DMS114 treated with DMSO at 0.1 percent for 48 hours (cell line): ENCODE data around the gene CSF2RB.

Experiments
- DNase-seq: peaks from one replicate; lab custom pipeline; 2025; ENCODE audit not compliant: unreplicated experiment; lab: John Stamatoyannopoulos, UW

The CSF2RB gene

DNA sequence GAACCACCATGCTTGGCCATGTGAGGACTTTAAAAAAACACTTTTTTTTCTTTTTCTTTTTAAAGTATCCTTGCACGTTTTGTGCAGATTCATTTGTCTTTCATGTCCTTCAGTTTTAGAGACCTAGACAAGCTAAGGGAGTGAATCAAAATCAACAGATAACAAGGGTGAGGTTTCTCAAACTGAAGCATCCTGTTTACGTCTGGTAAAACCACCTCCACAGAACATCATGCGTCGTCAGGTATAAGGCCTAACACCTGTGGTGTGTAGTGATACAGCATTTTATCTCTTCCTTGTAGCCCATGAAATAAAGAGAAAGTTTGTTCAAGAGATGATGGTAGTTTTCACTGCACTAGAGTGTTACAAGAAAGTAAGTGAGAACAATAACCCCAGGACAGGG, 26.3 kb upstream of the CSF2RB start:
- DNase-seq: no peak

DNA sequence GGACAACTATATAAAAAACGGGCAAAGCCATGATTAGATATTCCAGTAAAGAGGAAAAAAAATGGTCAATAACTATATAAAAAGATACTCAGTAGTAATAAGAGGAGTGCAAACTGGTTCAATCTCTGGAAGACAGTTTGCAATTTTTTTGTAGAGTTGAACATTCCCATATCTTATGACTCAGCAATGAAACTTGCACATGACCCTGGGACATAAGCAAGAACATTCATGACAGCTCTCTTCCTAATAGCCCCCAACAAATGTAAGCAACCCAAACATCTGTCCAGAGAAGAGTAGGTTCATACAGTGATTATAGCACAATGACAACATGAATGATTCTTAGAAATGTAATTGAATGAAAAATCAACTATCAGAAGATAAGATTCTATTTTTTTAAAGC, 21.8 kb upstream of the CSF2RB start:
- DNase-seq: no peak

DNA sequence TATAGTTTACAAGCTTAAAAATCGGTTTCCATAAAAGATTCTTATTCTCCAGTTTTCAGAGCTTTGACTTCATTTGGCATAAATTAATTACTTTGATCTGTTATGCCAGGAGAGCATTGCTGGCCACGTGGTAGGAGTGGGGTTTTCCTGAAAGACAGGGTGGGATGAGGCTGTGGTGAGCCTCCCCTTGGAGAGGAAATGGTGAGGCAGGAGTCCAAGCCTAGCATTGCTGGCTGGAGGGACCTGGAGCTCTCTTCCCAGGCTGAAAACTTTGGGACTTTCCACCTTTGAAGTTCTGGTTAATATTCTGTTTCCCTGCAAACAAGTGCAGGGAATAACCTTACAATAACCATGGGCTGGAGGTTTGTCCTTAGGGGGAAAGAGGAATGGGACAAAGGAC, 21.1 kb upstream of the CSF2RB start:
- DNase-seq: no peak

DNA sequence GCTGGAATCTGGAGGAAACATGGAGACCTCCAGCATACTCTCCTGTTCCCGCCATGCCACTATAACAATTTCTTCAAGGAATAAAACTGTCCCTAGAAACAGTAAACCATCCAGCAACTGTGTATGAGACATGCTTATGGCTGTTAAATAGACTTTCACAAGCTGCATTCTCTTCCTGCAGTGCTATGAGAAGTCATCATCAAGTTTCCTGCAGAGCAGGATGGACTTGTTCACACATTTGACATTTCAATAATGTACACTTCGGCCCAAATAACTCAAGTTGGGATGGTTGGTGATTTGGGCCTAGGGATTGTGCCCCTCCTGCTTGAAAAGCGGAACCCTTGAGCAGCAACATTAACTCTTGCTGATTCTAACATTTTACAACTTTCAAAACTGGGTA, 20.2 kb upstream of the CSF2RB start:
- no peak for DNase-seq

DNA sequence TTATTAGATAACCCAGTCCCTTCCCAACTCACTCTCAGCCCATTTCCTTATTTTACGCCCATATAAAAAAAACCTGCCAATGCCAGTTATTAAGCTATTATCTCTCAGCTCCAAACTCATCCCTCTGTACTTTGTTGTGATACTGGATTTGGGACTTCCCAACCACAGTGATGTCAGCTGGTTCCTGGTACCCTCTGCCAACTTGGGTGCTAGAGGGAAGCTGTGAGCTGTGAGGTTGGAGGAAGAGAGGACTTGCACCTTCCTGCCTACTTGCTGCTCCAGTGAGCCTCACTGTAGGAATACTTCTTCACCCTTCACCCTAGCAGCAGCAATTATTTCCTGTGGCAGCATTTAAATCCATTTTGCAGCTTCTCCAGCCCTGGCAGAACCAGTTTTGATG, 19.2 kb upstream of the CSF2RB start:
- no peak for DNase-seq

DNA sequence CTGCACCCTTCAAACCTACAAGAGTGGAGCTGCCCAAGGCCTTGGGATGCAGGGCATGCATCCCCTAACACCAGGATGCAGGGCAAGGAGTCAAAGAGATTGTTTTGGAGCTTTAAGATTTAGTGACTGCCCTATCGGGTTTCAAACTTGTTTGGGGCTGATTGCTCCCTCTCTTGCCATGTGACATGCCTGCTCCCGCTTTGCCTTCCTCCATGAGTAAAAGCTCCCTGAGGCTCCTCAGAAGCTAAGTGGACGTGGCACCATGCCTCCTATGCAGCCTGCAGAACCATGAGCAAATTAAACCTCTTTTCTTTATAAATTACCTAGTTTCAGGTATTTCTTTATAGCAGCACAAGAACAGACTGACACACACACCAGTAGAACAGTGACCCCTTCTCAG, 15.8 kb upstream of the CSF2RB start:
- DNase-seq: no peak

DNA sequence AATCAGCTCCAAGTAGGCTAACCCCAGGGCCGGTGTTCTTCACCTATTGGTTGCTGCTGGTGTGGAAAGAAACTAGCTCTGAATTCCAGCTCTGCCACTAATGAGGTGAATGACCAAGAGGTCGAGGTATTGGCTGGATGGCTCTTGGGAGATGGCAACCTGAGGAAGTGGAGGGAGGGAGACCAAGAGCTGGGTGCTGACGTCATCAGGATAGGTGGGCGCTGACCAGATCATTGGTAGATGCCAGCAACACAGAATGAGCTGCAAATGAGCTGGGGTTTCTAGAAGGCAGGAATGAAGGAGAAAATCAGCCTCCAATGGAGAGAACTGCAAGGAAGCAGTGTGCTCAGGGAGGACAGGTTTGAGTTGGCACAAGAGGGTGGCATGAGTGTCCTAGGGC, 14.7 kb upstream of the CSF2RB start:
- no peak for DNase-seq

DNA sequence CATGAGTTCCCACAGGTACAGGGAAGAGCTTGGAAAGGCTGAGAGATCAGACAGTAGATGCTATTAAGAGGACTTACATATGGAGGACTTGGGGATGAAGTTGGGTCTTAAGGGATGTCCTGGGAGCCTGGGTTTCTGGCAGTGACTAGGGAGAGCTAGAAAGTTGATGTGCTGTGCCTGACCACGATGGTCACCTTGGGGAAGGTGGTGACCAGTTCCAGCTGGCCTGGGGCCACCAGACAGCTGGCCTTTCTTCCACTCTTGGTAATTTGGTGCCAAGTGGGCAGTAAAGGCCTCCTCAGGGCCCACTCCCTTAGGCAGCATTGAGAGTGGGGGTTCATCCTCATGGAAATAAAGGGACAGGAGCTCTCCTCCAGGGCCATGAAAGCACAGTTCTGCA, 13.9 kb upstream of the CSF2RB start:
- DNase-seq: no peak

DNA sequence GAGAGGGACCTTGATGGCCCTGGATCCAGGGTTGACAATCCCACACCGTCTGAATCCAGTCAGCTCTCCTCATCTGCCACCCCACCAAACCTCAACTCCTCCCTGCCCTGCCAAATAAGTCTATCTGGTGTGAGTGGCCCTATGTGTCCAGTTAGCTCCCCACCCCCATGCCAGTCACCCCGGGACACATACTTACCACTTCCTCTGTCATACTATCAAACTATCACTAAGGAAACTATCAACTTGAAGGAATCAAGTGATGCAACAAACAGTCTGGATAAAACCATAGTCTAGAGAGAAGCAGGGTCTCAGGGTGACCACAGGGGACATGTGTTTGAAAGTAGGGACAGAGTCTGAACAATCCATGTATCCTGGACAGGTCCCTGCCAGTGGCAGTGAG, 13.2 kb upstream of the CSF2RB start:
- DNase-seq: no peak

DNA sequence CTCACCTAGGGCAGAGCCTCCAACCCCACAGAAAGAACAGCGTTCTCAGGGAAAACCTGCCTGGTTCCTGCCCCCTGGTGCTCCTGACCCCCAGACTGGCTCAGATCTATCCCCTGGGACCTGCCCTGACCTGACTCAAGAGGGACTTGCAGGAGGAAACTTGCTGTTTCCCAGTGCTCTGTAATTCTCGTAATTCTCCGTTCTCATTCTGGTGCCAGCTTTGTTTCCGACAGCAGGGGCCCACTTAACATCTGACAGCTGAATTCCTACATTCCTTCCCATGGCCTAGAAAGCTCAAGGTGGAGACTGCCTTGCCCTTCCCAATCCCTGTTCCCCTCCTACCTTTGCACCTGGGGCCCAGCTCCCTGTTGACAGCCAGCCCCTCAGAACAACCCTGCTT, 12.5 kb upstream of the CSF2RB start:
- no peak for DNase-seq

DNA sequence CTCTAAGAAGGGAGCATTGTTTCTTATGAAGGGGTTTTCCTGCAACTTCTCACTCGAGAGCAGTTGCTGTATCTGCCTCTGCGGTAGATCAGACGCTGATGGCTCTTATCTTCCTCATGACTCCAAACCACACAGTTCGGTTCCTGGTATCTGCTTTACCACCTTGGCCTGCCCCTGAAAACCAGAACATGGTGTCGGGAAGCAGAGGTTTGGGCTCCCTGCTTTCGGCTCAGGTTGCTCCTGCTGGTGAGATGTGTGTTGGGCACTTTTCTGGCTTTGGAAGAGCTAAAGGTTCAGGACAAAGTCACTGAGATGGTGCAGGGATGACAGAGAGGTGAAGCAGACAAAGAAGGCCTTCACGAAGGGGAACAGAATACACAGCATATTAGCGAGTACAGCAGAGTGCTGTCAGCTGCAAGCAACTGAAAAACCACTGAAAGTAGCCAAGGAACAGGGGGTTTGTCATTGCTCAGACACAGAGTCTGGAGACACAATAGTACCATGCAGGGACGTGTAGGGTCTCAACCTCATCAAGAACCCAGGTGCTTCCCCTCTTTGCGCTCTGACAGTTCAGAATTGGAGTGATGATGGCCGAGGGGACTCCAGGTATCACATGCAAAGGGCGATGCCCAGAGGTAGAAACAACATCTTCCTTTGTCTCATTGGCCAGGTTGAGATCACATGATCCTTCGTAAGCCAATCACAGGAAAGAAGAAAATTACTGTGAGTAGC, 11.9 kb upstream of the CSF2RB start:
- no peak for DNase-seq

DNA sequence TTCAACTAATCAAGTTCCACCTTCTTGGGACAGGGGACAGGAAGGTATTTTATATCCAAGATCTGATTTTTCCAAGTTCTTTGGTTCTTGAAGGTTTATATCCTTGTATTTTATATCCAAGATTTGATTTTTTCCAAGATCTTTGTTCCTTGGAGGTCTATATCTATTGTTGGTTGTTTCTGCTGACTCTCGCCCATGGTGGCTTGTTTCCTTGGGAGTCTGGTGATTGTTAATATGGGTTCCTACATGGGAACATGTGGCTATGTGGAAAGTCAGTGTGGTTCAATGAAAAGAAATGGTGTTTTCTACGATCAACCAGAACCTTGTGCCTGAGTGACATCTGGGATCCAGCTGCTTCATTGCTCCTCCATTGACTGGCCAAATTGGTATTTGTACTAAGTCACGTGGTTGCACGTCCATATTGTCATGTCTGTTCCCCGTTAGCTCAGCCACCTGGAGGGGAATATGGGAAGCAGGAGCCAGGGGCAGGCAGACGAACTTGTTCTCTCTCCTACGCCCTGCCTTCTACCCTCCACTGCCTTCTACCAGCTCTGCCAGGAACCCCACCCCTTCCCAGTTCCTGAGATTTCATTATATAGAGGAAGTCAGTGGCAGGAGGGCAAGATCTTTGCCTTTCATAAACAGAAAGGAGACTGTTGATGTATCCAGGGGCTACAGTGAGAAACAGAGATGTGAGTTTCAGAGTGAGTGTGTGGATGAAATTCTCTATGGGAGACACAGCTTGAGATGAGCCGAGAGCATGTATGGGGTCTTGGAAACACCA, 11.1 kb upstream of the CSF2RB start:
- DNase-seq: no peak

DNA sequence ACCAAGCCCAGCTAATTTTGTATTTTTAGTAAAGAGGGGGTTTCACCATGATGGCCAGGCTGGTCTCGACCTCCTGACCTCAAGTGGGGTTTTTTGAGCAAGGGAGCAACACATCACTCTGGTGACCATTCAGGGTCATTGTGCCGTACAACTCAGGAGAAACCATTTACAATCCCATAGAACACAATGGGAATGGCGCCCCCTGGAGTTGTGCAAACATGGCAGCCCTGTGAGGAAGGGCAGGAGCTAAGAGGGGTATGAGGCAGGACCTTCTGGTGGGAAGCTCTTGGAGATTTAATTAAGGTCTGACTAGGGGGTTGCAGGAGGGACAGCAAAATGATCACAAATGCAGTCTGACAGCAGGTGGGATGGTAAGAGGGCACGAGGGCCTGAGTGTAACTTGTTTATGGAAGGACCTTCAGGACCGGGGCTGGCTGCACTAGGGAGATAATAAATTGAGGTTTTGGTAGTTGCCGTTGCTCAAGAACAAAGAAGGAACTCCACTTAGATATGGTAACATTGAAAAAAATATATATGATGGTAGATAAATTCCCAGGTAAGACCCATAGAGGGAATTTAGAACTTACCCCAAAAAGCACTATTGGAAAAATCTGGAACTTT, 9.1 kb upstream of the CSF2RB start:
- no peak for DNase-seq

DNA sequence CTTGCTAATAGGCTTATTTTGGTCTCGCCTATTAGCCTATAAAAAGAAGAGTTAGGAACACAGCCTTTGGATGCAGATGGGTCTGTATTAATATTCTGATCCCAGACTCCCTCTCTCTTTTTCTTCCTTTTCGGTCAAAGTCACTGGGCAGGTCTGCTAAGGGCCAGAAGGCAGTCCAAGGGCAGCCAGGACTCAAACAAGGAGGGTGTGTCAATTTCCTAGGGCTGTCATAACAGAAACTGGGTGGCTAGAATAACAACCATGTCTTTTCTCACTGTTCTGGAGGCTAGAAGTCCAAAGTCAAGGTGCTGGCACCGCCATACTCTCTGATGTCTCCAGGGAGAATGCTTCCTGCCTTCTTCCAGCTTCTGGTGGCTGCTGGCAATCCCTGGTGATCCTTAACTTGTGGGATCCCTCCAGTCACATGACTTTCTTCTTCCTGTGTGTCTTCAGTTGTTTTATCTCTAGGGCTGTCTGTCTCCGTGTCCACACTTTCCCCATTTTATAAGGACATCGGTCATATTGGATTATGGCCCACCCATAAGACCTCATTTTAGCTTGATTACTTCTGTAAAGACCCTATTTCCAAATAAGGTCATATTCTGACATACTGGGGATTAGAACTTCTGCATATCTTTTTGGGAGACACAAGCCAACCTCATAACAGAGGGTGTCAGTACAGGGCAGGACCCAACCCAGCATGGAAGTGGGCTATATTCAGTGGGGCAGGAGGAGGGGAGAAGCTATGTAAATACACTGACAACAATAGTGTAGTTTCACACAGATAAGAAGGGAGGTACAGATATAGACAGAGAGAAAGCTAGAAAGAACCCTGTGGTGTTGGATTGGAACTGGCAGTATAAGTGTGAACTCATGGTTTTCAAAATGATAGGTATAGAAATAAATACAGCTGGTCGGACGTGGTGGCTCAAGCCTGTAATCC, 5.9 kb upstream of the CSF2RB start:
- no peak for DNase-seq

DNA sequence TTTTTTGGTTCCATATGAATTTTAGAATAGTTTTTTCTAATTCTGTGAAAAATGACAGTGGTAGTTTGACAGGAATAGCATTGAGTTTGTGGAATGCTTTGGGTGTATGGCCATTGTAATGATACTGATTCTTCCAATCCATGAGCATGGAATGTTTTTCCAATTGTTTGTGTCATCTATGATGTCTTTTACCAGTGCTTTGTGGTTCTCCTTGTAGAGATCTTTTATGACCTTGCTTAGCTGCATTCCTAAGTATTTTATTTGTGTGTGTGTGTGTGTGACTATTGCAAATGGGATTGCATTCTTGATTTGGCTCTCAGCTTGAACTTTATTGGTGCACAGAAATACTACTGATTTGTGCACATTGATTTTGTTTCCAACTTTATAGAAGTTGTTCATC, 3.0 kb upstream of the CSF2RB start:
- no peak for DNase-seq

DNA sequence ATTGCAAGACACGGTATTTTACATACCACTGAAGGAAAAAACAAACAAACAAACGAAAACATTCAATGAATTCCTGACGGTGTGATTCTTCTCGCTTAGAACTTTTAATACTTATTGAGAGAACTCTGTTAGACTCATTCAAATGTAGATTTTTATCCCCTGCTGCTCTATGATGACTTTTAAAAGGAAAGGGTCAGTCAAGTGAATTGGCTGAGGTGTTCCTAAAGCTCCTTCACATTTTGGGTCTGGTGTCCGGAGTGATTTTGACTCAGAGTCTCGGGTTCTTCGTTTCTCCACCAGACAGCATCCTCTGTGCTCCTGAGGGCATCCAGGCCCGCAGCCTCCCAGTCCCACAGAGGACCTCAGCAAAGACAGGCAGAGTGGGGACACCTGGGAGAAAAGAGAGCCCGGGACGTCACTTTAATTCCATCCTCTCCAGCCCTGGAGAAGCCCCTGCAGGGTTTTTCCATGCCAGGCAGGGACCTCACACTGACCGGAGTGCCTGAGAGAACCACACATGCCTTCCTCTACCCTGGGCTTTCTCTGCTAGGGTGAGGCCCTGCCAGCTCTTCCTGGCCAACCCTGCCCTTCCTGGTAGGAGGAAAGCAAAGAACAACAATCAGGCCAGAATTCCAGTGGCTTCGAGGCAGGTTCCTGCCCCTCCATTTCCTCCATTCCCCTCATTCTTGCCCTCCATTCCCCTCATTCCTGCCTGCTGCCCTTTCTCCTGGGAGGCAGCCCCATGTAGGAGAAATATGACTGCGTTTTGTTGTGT, 1.4 kb upstream of the CSF2RB start:
- no peak for DNase-seq

DNA sequence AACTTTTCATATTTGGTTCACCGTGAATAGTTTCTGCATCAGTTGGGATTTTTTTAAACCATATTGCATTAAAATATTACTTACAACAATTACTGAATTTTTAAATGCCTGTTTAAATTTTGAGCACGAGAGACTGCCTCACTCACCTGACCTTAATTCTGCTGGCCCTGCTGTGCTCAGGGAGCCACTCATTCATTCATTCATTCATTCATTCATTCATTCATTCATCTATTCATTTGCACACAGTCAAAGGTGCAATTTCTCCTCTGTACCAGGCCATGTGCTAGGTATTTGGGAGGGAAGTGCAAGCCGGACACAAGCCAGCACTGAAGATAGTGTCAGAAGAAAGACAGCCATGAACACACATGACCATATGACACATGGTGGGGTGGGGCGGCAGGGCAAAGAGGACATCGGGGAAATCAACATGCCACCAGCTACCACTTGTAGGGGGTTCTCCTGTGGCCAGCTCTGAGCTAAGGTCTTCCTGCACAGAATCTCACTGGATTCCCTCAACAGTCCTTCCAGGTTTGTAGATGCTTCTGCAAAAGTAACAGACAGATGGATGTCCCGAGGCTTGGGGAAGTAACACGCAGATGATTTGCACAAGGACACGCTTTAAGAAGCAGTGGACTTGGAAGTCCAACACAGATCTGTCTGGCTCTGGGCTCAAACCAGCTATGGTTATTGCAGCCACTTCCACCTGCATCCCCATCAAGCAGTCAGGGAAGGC, 568 bp upstream of the CSF2RB start:
- no peak for DNase-seq

DNA sequence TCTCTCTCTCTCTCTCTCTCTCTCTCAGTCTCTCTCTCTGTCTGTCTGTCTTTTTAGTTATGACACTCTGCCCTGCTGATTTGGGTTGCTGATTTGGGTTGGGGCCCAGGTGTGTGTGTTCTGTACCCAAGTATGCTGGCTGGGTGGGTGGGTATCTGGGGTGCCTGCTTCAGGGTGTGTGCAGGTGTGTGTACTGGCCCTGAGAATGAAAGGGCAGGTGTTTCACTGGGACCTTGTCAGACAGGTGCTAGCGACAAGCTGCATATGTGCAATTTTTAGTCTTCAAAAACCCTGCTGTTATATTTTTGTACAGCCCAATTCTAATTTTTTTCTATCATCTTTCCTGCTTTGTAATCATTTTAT, 943 bp downstream of the CSF2RB start:
- DNase-seq: no peak

DNA sequence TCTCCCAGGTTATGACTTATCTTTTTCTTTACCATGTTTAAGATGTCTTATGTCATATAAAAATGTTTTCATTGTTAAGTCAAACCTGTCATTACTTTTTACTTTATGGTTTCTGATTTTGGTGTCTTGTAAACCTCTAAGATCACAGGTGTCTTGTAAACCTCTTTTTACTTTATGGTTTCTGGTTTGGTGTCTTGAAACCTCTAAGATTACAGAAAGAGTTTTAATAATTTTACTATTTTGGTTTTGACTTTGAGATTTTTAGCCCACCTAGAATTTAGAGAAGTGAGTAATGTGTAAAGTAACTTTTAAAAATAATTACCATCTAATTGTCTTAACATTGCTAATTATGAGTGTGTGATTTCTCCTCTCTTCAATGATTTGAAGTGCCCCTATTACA, 2.6 kb downstream of the CSF2RB start:
- no peak for DNase-seq
